SU-DHL-6 (cell line): ENCODE measurements around the gene PNPLA7.

Experiments
- H2AFZ ChIP-seq: fragments of 200-600 bp; sonication (generic); 2 replicates; pipeline ENCODE4 v1.6.1; 2014; ENCODE audit warnings: low read depth, mild to moderate bottlenecking, moderate library complexity, mixed read lengths, antibody characterized with exemption, low read length; ENCODE audit not compliant: severe bottlenecking
- H3F3A ChIP-seq: fragments of 200-600 bp; shearing (Covaris generic); 2 replicates; pipeline ENCODE4 v1.6.0; 2016; ENCODE audit warnings: antibody characterized with exemption, mild to moderate bottlenecking; ENCODE audit not compliant: insufficient read depth
- H3K27ac ChIP-seq: fragments of 200-600 bp; sonication (generic); 2 replicates; pipeline ENCODE4 v1.5.1; 2016; ENCODE audit warnings: low read depth, mild to moderate bottlenecking, low read length, moderate library complexity, mixed read lengths
- H3K27me3 ChIP-seq: fragments of 200-600 bp; sonication (generic), shearing (Covaris generic); 2 replicates; pipeline ENCODE4 v1.6.0; 2014; ENCODE audit warnings: mild to moderate bottlenecking, low read length
- H3K36me3 ChIP-seq: fragments of 200-600 bp; sonication (generic); 2 replicates; pipeline ENCODE4 v1.6.1; 2014; ENCODE audit warnings: mild to moderate bottlenecking, low read length, mixed read lengths
- H3K4me2 ChIP-seq: fragments of 300-600, 200-600 bp; shearing (Covaris generic), sonication (generic); 2 replicates; pipeline ENCODE4 v1.6.0; 2014; ENCODE audit warnings: low read length, low read depth, mild to moderate bottlenecking; ENCODE audit not compliant: poor library complexity, severe bottlenecking
- H3K4me3 ChIP-seq: fragments of 200-600 bp; sonication (generic); 2 replicates; pipeline ENCODE4 v1.5.1; 2014; ENCODE audit warnings: antibody characterized with exemption, low read length, mild to moderate bottlenecking, mixed read lengths; ENCODE audit not compliant: insufficient read depth, poor library complexity, severe bottlenecking
- H3K79me2 ChIP-seq: fragments of 200-600 bp; sonication (generic); 2 replicates; pipeline ENCODE4 v1.6.1; 2014; ENCODE audit warnings: mild to moderate bottlenecking, low read length, moderate library complexity; ENCODE audit not compliant: insufficient read depth
- H3K9ac ChIP-seq: fragments of 200-600 bp; sonication (generic); 2 replicates; pipeline ENCODE4 v1.7.0; 2014; ENCODE audit warnings: mild to moderate bottlenecking, low read length
- H3K9me2 ChIP-seq: fragments of 200-600 bp; sonication (generic); replicated peaks from 2 replicates; pipeline ENCODE4 v1.6.1; 2014; ENCODE audit warnings: low read length; ENCODE audit not compliant: insufficient read depth
- H3K9me3 ChIP-seq: fragments of 200-600 bp; sonication (generic); 2 replicates; pipeline ENCODE4 v1.6.1; 2014; ENCODE audit warnings: low read length, mixed read lengths; ENCODE audit not compliant: insufficient read depth
- H4K20me1 ChIP-seq: fragments of 200-600 bp; sonication (generic); 2 replicates; pipeline ENCODE4 v1.6.1; 2014; ENCODE audit warnings: low read depth, mild to moderate bottlenecking, antibody characterized with exemption, low read length, moderate library complexity, mixed read lengths
- EZH2phosphoT487 ChIP-seq: fragments of 200-600 bp; sonication (generic), shearing (Covaris generic); conservative IDR thresholded peaks from 2 replicates; pipeline ENCODE4 v1.6.1; 2018; ENCODE audit warnings: mild to moderate bottlenecking, antibody characterized with exemption, low read length, moderate library complexity, mixed read lengths
- TF ChIP-seq, protein P1 (sequence below): fragments of 200-600 bp; sonication (generic); IDR thresholded peaks from one replicate; pipeline ENCODE4 v1.5.1; 2017; ENCODE audit warnings: antibody characterized with exemption, mild to moderate bottlenecking, low read length, moderate library complexity; ENCODE audit not compliant: insufficient read depth, poor library complexity, severe bottlenecking

PNPLA7 gene

GRCh38 chr9:137531099-137531765, 19.0 kb downstream of the PNPLA7 start:
- Histone ChIP-seq H3K27me3 (no peaks in the 10 kb centered on the region), H2AFZ (no peak overlapping the region), H3K36me3 (no peaks in the 10 kb centered on the region), H3K4me3 (no peak overlapping the region), H3K9me2 (no peaks in the 10 kb centered on the region), H3F3A (peaks cover 10% of the 10 kb centered on the region), H3K79me2 (no peaks in the 10 kb centered on the region), H3K9ac (no peak overlapping the region), H3K9me3 (no peaks in the 10 kb centered on the region), H3K27ac (no peak overlapping the region), H3K4me2 (no peak overlapping the region), H4K20me1 (no peaks in the 10 kb centered on the region)
- TF ChIP-seq EZH2phosphoT487, result no peak
- TF ChIP-seq, protein P1, sequence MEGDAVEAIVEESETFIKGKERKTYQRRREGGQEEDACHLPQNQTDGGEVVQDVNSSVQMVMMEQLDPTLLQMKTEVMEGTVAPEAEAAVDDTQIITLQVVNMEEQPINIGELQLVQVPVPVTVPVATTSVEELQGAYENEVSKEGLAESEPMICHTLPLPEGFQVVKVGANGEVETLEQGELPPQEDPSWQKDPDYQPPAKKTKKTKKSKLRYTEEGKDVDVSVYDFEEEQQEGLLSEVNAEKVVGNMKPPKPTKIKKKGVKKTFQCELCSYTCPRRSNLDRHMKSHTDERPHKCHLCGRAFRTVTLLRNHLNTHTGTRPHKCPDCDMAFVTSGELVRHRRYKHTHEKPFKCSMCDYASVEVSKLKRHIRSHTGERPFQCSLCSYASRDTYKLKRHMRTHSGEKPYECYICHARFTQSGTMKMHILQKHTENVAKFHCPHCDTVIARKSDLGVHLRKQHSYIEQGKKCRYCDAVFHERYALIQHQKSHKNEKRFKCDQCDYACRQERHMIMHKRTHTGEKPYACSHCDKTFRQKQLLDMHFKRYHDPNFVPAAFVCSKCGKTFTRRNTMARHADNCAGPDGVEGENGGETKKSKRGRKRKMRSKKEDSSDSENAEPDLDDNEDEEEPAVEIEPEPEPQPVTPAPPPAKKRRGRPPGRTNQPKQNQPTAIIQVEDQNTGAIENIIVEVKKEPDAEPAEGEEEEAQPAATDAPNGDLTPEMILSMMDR, result no peak

GRCh38 chr9:137530331-137530730, 19.9 kb downstream of the PNPLA7 start:
- no peaks in the 10 kb centered on the region for H3K9me3 ChIP-seq
- TF ChIP-seq EZH2phosphoT487, result no peak
- TF ChIP-seq, protein P1, result no peak
- no peak overlapping the region for H3K4me2 ChIP-seq
- H2AFZ ChIP-seq, result no peak overlapping the region
- no peaks in the 10 kb centered on the region for H3K79me2 ChIP-seq
- H3F3A ChIP-seq, result peaks cover 9% of the 10 kb centered on the region
- H3K9me2 ChIP-seq, result no peaks in the 10 kb centered on the region
- no peaks in the 10 kb centered on the region for H4K20me1 ChIP-seq
- no peak overlapping the region for H3K9ac ChIP-seq
- no peak overlapping the region for H3K27ac ChIP-seq
- no peak overlapping the region for H3K4me3 ChIP-seq
- no peaks in the 10 kb centered on the region for H3K27me3 ChIP-seq
- H3K36me3 ChIP-seq, result no peaks in the 10 kb centered on the region

DNA sequence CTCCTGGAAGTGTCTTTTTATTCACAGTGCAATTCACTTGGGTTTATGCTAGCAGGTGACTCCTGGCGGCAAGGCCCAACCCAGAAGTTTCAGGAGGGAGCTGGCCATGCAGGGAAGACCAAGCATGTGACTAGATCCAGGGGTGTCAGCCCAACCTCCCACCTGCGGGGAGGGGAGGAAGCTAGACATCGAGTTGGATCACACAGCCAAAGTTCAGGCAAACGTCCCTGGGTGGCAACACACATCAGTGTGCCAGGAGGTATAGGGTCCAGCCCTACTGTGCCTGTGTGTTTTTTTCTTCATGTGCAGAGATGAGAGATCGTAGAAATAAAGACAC, 25.3 kb downstream of the PNPLA7 start:
- H3K9me2 ChIP-seq, result no peaks in the 10 kb centered on the region
- no peaks in the 10 kb centered on the region for H3K36me3 ChIP-seq
- H3K9ac ChIP-seq, result no peak overlapping the region
- H3F3A ChIP-seq, result no peaks in the 10 kb centered on the region
- no peaks in the 10 kb centered on the region for H3K79me2 ChIP-seq
- H3K27ac ChIP-seq, result no peak overlapping the region
- TF ChIP-seq EZH2phosphoT487, result no peak
- TF ChIP-seq, protein P1, result no peak
- no peaks in the 10 kb centered on the region for H4K20me1 ChIP-seq
- H3K27me3 ChIP-seq, result no peaks in the 10 kb centered on the region
- no peak overlapping the region for H3K4me3 ChIP-seq
- H3K4me2 ChIP-seq, result no peak overlapping the region
- no peak overlapping the region for H2AFZ ChIP-seq
- no peaks in the 10 kb centered on the region for H3K9me3 ChIP-seq
